Brain microvascular endothelial cell (primary cell): ENCODE data around the gene TMEM255A.

Experiments
- DNase-seq: peaks from one replicate; pipeline ENCODE4 v3.0.0-alpha.2; 2020
- H3K27ac ChIP-seq: fragments of 250-450 bp; sonication (Bioruptor Pico); 2 replicates; pipeline ENCODE4 v1.5.1; 2020; ENCODE audit warnings: mild to moderate bottlenecking, moderate library complexity
- H3K27me3 ChIP-seq: fragments of 250-450 bp; sonication (Bioruptor Pico); replicated peaks from 2 replicates; pipeline ENCODE4 v1.5.1; 2020; ENCODE audit warnings: mild to moderate bottlenecking
- H3K36me3 ChIP-seq: fragments of 250-450 bp; sonication (Bioruptor Pico); replicated peaks from 2 replicates; pipeline ENCODE4 v1.5.1; 2020; ENCODE audit warnings: mild to moderate bottlenecking
- H3K4me3 ChIP-seq: 2 replicates; pipeline ENCODE4 v1.5.1; 2011; ENCODE audit warnings: low read depth, mild to moderate bottlenecking, control low read depth, low read length, moderate library complexity
- in situ Hi-C: cut with HindIII; loops from 2 replicates; pipeline ENCODE4 v1.10.0; 2017; ENCODE audit warnings: low sequenced_read_pairs, low pct_ligation_motif_present
- TF ChIP-seq, protein P1 (sequence below): IDR thresholded peaks from 2 replicates; pipeline ENCODE4 v1.5.1; 2011; ENCODE audit warnings: low read depth, mild to moderate bottlenecking, moderate library complexity, low read length, control low read depth, inconsistent platforms; ENCODE audit errors: missing control alignments

TMEM255A gene

GRCh38 chrX:120282697-120283096 is 28.6 kb downstream of the TMEM255A start:
- no peak for DNase-seq

DNA sequence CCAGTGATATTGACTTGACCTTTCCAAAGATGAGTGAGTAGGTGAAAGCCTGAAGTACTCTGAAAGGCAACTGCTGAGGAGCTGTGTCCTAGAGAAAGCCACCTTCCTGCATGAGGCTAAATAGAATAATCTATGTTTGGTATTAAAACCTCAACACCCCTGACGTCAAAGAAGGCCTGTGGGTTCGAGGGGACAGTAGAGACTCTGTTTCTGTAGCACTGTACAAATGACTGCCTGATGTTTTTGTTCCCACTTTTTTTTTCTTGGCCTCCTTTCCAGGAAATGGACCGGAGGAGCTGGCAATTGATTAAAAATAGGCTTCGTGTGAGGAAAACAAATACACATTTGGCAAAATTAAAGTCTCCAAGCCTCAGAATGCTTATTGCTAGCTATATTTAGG is 29.5 kb downstream of the TMEM255A start:
- Histone ChIP-seq H3K36me3 (no peaks in the 10 kb centered on the region), H3K27ac (no peak overlapping the region), H3K27me3 (no peaks in the 10 kb centered on the region), H3K4me3 (no peak overlapping the region)
- no peak for DNase-seq
- TF ChIP-seq, protein P1, sequence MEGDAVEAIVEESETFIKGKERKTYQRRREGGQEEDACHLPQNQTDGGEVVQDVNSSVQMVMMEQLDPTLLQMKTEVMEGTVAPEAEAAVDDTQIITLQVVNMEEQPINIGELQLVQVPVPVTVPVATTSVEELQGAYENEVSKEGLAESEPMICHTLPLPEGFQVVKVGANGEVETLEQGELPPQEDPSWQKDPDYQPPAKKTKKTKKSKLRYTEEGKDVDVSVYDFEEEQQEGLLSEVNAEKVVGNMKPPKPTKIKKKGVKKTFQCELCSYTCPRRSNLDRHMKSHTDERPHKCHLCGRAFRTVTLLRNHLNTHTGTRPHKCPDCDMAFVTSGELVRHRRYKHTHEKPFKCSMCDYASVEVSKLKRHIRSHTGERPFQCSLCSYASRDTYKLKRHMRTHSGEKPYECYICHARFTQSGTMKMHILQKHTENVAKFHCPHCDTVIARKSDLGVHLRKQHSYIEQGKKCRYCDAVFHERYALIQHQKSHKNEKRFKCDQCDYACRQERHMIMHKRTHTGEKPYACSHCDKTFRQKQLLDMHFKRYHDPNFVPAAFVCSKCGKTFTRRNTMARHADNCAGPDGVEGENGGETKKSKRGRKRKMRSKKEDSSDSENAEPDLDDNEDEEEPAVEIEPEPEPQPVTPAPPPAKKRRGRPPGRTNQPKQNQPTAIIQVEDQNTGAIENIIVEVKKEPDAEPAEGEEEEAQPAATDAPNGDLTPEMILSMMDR = no peak
- in situ Hi-C loops = no loop called here

More at GRCh38 chrX:120282697-120283096, 28.6 kb downstream of the TMEM255A start:
- TF ChIP-seq, protein P1 = no peak
- no peaks in the 10 kb centered on the region for H3K27me3 ChIP-seq
- no peaks in the 10 kb centered on the region for H3K36me3 ChIP-seq
- H3K27ac ChIP-seq = no peak overlapping the region
- in situ Hi-C loops = no loop called here
- H3K4me3 ChIP-seq = no peak overlapping the region

GRCh38 chrX:120281021-120281624 is 30.1 kb downstream of the TMEM255A start:
- H3K36me3 ChIP-seq = no peaks in the 10 kb centered on the region
- DNase-seq = no peak
- H3K27me3 ChIP-seq = no peaks in the 10 kb centered on the region
- in situ Hi-C loops = no loop called here
- H3K4me3 ChIP-seq = no peak overlapping the region
- TF ChIP-seq, protein P1 = no peak
- no peak overlapping the region for H3K27ac ChIP-seq

DNA sequence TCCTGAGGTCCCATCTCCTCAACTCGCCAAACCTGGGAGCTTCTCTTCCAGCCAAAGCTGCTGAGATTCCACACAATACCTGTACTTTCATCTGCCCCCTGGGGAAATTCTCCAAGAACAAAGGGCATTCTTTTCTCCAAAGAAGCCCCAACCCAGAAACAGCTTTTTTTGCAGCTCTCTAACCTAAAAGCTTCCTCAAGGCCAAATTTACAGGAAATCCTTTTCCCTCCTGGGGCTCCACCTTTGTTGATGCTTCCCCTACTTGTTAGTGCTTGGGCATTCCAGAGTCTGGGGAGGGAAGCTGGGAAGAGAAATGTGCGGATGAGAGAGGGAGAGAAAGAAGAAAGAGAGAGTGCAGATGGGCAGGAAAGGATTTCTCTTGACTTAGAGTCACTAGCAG is 36.3 kb downstream of the TMEM255A start:
- no peaks in the 10 kb centered on the region for H3K36me3 ChIP-seq
- no peak for DNase-seq
- no peak overlapping the region for H3K4me3 ChIP-seq
- H3K27me3 ChIP-seq = no peaks in the 10 kb centered on the region
- no peak overlapping the region for H3K27ac ChIP-seq
- in situ Hi-C loops = no loop called here
- TF ChIP-seq, protein P1 = no peak

GRCh38 chrX:120274145-120274544 is 37.1 kb downstream of the TMEM255A start:
- no peaks in the 10 kb centered on the region for H3K27me3 ChIP-seq
- in situ Hi-C loops = no loop called here
- no peak overlapping the region for H3K4me3 ChIP-seq
- TF ChIP-seq, protein P1 = no peak
- no peaks in the 10 kb centered on the region for H3K36me3 ChIP-seq
- H3K27ac ChIP-seq = no peak overlapping the region
- DNase-seq = no peak

- TF ChIP-seq, protein P1 = no peak
- in situ Hi-C loops = no loop called here
- DNase-seq = no peak
Observed at GRCh38 chrX:120271218-120271617, 40.0 kb downstream of the TMEM255A start.

More at GRCh38 chrX:120271218-120271617, 40.0 kb downstream of the TMEM255A start:
- H3K27me3 ChIP-seq = no peaks in the 10 kb centered on the region
- H3K27ac ChIP-seq = no peak overlapping the region
- H3K36me3 ChIP-seq = no peaks in the 10 kb centered on the region
- H3K4me3 ChIP-seq = no peak overlapping the region
